Stomach (tissue), 4 donors: ENCODE measurements around the gene FUT9.

Source experiments
- EP300 ChIP-seq: sonication (generic); formaldehyde crosslinking; IDR thresholded peaks from one replicate; pipeline ENCODE4 v1.6.1; 2017; ENCODE audit warnings: antibody characterized with exemption
- POLR2A ChIP-seq, 4 donors: fragments of 450-650 bp; IDR thresholded peaks; one replicate each; pipeline ENCODE4 v1.6.1; 2016; ENCODE audit warnings: antibody characterized with exemption in 4 of 4, control low read depth in 2 of 4, mild to moderate bottlenecking in 1 of 4, moderate library complexity in 1 of 4
- POLR2AphosphoS5 ChIP-seq, 3 donors: sonication (generic); formaldehyde crosslinking; IDR thresholded peaks; one replicate each; pipeline ENCODE4 v1.6.1; 2016; ENCODE audit warnings: antibody characterized with exemption in 3 of 3
- TF ChIP-seq, protein P1 (sequence below), 7 experiments: fragments of 450-650 bp in 4 of 7; fragments of 200-600 bp in 3 of 7; sonication (generic) in 3 of 7; IDR thresholded peaks; one replicate each; pipeline ENCODE4 v1.5.1; 2016 to 2019; ENCODE audit warnings: antibody characterized with exemption in 7 of 7, control low read depth in 2 of 7, mild to moderate bottlenecking in 1 of 7

GRCh38 chr6:96246563-96246962 is 230.8 kb downstream of the FUT9 start:
- TF ChIP-seq, protein P1, sequence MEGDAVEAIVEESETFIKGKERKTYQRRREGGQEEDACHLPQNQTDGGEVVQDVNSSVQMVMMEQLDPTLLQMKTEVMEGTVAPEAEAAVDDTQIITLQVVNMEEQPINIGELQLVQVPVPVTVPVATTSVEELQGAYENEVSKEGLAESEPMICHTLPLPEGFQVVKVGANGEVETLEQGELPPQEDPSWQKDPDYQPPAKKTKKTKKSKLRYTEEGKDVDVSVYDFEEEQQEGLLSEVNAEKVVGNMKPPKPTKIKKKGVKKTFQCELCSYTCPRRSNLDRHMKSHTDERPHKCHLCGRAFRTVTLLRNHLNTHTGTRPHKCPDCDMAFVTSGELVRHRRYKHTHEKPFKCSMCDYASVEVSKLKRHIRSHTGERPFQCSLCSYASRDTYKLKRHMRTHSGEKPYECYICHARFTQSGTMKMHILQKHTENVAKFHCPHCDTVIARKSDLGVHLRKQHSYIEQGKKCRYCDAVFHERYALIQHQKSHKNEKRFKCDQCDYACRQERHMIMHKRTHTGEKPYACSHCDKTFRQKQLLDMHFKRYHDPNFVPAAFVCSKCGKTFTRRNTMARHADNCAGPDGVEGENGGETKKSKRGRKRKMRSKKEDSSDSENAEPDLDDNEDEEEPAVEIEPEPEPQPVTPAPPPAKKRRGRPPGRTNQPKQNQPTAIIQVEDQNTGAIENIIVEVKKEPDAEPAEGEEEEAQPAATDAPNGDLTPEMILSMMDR (IDR thresholded peaks at IDR 0.05): no peak
- TF ChIP-seq EP300: no peak
- no peak for TF ChIP-seq POLR2A (IDR thresholded peaks at IDR 0.05)
- no peak for TF ChIP-seq POLR2AphosphoS5 (IDR thresholded peaks at IDR 0.05)
